Neural progenitor cell (in vitro differentiated cells): ENCODE data around the gene SMIM21. TPM values are rescaled to one million over a fixed set of nuclear protein-coding genes. Genes with fewer than 3 reads are reported as not detected.

Experiments
- DNase-seq: peaks from one replicate; pipeline ENCODE4 v3.0.0-alpha.2; 2016; ENCODE audit warnings: low spot score
- H2AFZ ChIP-seq: fragments of 200-600 bp; sonication (generic); replicated peaks from 2 replicates; pipeline ENCODE4 v1.6.1; 2016; ENCODE audit warnings: antibody characterized with exemption
- H3F3A ChIP-seq: fragments of 200-600 bp; sonication (generic); 2 replicates; pipeline ENCODE4 v1.6.1; 2016; ENCODE audit warnings: antibody characterized with exemption, low read depth
- H3K27ac ChIP-seq: fragments of 200-600 bp; sonication (generic); 2 replicates; pipeline ENCODE4 v1.5.1; 2016; ENCODE audit warnings: mild to moderate bottlenecking
- H3K27me3 ChIP-seq: fragments of 200-600 bp; sonication (generic); 2 replicates; pipeline ENCODE4 v1.6.1; 2016; ENCODE audit warnings: mild to moderate bottlenecking, moderate library complexity
- H3K36me3 ChIP-seq: fragments of 200-600 bp; sonication (generic); 2 replicates; pipeline ENCODE4 v1.5.1; 2016
- H3K4me1 ChIP-seq: fragments of 200-600 bp; sonication (generic); 2 replicates; pipeline ENCODE4 v1.6.1; 2016; ENCODE audit warnings: mixed run types
- H3K4me2 ChIP-seq: fragments of 200-600 bp; sonication (generic); 2 replicates; pipeline ENCODE4 v1.6.1; 2016
- H3K4me3 ChIP-seq: fragments of 200-600 bp; sonication (generic); 2 replicates; pipeline ENCODE4 v1.5.1; 2016
- H3K79me2 ChIP-seq: fragments of 200-600 bp; sonication (generic); 2 replicates; pipeline ENCODE4 v1.6.1; 2016; ENCODE audit warnings: low read depth
- H3K9ac ChIP-seq: fragments of 200-600 bp; sonication (generic); 2 replicates; pipeline ENCODE4 v1.6.1; 2016
- H3K9me3 ChIP-seq: fragments of 200-600 bp; sonication (generic); 2 replicates; pipeline ENCODE4 v1.5.1; 2016; ENCODE audit warnings: low read depth
- H4K20me1 ChIP-seq: fragments of 200-600 bp; sonication (generic); 2 replicates; pipeline ENCODE4 v1.6.1; 2016; ENCODE audit warnings: low read depth
- H3K27ac Mint-ChIP-seq: 3 replicates; pipeline ENCODE4 v1.8.0; 2021; ENCODE audit warnings: mixed read lengths
- H3K27me3 Mint-ChIP-seq: 2 replicates; pipeline ENCODE4 v1.8.0; 2022; ENCODE audit warnings: low read depth, mild to moderate bottlenecking, inconsistent platforms, moderate library complexity, mixed read lengths; ENCODE audit not compliant: insufficient read depth
- H3K36me3 Mint-ChIP-seq: 3 replicates; pipeline ENCODE4 v1.8.0; 2021; ENCODE audit warnings: mixed read lengths
- H3K4me1 Mint-ChIP-seq: 3 replicates; pipeline ENCODE4 v1.8.0; 2021; ENCODE audit warnings: mixed read lengths
- H3K4me3 Mint-ChIP-seq: 3 replicates; pipeline ENCODE4 v1.8.0; 2021; ENCODE audit warnings: mild to moderate bottlenecking, moderate library complexity, mixed read lengths
- H3K9me3 Mint-ChIP-seq: 3 replicates; pipeline ENCODE4 v1.8.0; 2020; ENCODE audit warnings: mixed read lengths
- CTCF ChIP-seq: fragments of 200-600 bp; sonication (generic); IDR thresholded peaks from 2 replicates; pipeline ENCODE4 v1.5.1; 2017; ENCODE audit warnings: antibody characterized with exemption, mild to moderate bottlenecking
- EZH2 ChIP-seq: fragments of 200-600 bp; sonication (generic); IDR thresholded peaks from 2 replicates; pipeline ENCODE4 v1.6.1; 2017; ENCODE audit warnings: antibody characterized with exemption, mild to moderate bottlenecking, moderate library complexity
- EZH2phosphoT487 ChIP-seq: fragments of 200-600 bp; sonication (generic); IDR thresholded peaks from 2 replicates; pipeline ENCODE4 v1.6.1; 2017; ENCODE audit warnings: antibody characterized with exemption
- total RNA-seq: library from RNA; depleted of rRNA; stranded (reverse); fragments of >200 nt; gene quantifications from 2 replicates; pipeline ENCODE4 v1.2.3, GENCODE V29; 2015; ENCODE audit warnings: low replicate concordance

Gene SMIM21
- total RNA-seq, 1 donor from 2014 or later = not detected

DNA sequence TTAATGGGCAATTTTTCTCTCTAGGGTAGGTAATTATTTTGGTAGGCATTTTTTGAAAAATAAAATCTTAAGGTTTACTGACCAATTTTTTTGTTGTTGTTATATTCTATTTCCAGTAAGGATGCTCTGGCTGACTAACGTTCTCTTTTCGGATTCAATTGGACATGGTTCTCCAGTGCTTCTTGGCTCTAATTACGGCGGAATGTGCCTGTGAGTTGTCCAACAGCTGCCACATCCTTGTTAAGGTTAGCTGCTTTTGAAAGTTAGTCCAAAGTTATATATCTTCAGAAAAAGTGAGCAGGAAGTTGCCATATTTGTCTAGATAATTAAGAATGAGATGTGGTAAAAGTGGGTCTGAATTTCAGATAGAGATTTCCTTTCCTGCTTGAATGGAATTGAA lies 45.8 kb upstream of the SMIM21 start:
- H3K27me3 ChIP-seq = no peaks in the 10 kb centered on the region
- no peak overlapping the region for H3K27ac ChIP-seq
- no peaks in the 10 kb centered on the region for H3F3A ChIP-seq
- no peak overlapping the region for H3K4me2 ChIP-seq
- H2AFZ ChIP-seq = no peak overlapping the region
- H3K36me3 ChIP-seq = no peaks in the 10 kb centered on the region
- no peak for DNase-seq
- TF ChIP-seq CTCF (no peak), EZH2phosphoT487 (no peak), EZH2 (no peak)
- Mint-ChIP-seq H3K9me3 (no peaks in the 10 kb centered on the region), H3K4me3 (no peak overlapping the region), H3K4me1 (peaks cover 3% of the 10 kb centered on the region), H3K27ac (no peak overlapping the region), H3K27me3 (peaks cover 2% of the 10 kb centered on the region), H3K36me3 (no peaks in the 10 kb centered on the region)
- no peak overlapping the region for H3K4me3 ChIP-seq
- no peak overlapping the region for H3K9ac ChIP-seq
- H3K79me2 ChIP-seq = no peaks in the 10 kb centered on the region
- no peaks in the 10 kb centered on the region for H3K4me1 ChIP-seq
- no peaks in the 10 kb centered on the region for H3K9me3 ChIP-seq
- H4K20me1 ChIP-seq = no peaks in the 10 kb centered on the region

DNA sequence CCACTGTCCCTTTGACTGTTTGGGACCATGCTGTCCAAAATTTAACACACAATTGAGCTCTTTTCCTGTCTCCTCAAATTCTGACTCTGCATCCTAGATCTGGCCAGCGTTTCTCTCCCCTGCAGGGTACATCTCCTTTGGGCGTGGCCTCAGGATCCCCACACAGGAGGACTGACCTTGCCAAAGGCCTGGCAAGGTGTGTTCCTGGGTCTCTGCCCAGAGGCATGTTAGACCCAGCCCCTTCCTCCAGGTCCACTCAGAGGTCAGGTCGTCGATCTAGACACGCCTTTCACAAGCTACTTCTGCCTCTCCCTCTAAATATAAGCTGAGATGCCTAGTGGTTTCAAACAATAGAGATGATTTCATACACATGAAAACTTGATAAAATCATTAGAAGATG lies 45.4 kb upstream of the SMIM21 start:
- Mint-ChIP-seq H3K4me1 (peaks cover 3% of the 10 kb centered on the region), H3K36me3 (no peaks in the 10 kb centered on the region), H3K9me3 (no peaks in the 10 kb centered on the region), H3K4me3 (no peak overlapping the region), H3K27me3 (peaks cover 2% of the 10 kb centered on the region), H3K27ac (no peak overlapping the region)
- no peak overlapping the region for H2AFZ ChIP-seq
- H3K4me1 ChIP-seq = no peaks in the 10 kb centered on the region
- TF ChIP-seq EZH2 = no peak
- TF ChIP-seq EZH2phosphoT487 = no peak
- TF ChIP-seq CTCF = no peak
- DNase-seq = no peak
- H3K9ac ChIP-seq = no peak overlapping the region
- no peaks in the 10 kb centered on the region for H3K9me3 ChIP-seq
- no peaks in the 10 kb centered on the region for H3F3A ChIP-seq
- no peak overlapping the region for H3K4me2 ChIP-seq
- H3K79me2 ChIP-seq = no peaks in the 10 kb centered on the region
- no peak overlapping the region for H3K4me3 ChIP-seq
- H3K27me3 ChIP-seq = no peaks in the 10 kb centered on the region
- H3K27ac ChIP-seq = no peak overlapping the region
- H3K36me3 ChIP-seq = no peaks in the 10 kb centered on the region
- H4K20me1 ChIP-seq = no peaks in the 10 kb centered on the region

DNA sequence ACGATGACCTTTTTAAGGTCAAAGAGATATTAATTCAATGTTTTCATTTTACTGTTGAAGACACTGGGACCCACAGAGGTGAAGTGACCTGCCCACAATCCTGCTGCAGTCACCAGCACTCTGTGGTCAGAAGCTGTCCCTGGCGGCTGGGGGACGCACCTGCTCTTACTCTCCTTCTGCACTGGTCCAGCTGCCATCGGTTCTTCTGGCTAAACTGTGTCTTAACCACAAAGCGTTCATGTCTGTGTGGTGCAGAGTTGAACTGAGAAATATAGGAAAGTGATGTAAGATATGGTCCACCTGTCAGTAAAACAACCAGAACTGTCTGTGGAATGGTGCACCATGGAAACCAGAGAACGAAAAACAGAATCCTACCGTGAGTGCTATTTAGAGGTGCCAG lies 44.9 kb upstream of the SMIM21 start:
- Histone ChIP-seq H3K4me1 (no peaks in the 10 kb centered on the region), H3K4me2 (no peak overlapping the region), H4K20me1 (no peaks in the 10 kb centered on the region), H3K27me3 (no peaks in the 10 kb centered on the region), H2AFZ (no peak overlapping the region), H3K79me2 (no peaks in the 10 kb centered on the region), H3K27ac (no peak overlapping the region), H3K9me3 (no peaks in the 10 kb centered on the region), H3K4me3 (no peak overlapping the region), H3F3A (no peaks in the 10 kb centered on the region), H3K9ac (no peak overlapping the region), H3K36me3 (no peaks in the 10 kb centered on the region)
- Mint-ChIP-seq H3K27ac (no peak overlapping the region), H3K27me3 (peaks cover 2% of the 10 kb centered on the region), H3K4me3 (no peak overlapping the region), H3K9me3 (no peaks in the 10 kb centered on the region), H3K36me3 (no peaks in the 10 kb centered on the region), H3K4me1 (peaks cover 3% of the 10 kb centered on the region)
- no peak for DNase-seq
- no peak for TF ChIP-seq EZH2phosphoT487
- TF ChIP-seq EZH2 = no peak
- no peak for TF ChIP-seq CTCF
